Measurements from ENCODE around the gene SNRNP70.
"Not testable (repeated sequence)": the region's sequence is repeated elsewhere in the genome, so short reads cannot be mapped to it uniquely, and the experiment has no call there.

DNA sequence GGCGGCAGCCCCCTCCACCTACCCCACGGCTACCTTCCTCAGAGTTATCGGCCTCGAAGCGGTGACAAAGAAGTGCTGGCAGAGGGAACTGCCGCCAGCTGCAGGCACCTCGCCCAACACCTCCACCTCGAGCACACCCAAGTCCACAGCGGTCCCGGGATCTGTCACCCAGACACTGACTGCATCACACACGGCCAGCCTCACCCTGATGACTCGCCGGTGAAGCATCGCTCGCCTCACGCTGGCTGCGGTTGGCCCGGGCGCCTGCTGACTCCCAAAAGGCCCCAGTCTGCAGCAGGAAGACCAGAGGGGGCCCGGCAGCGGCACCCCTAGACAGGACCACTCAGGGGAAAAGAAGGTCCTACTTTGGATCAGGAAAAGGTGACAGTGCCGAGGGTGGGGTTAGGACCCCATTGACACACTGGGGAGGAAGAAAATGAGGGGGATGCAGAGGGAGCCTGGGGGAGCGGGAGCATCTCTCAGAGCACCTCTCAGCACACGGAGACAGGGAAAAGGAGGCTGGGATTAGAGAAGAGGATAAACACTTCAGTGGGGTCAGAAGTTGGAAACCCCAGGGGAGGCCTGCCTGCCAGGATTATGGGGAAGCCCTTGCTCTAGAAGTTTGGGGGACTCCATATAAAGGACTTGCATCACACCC is 34.7 kb upstream of the SNRNP70 start:
- TF ChIP-seq POLR2A (IDR thresholded peaks at IDR 0.05): not testable (repeated sequence)
- TF ChIP-seq, protein P1, sequence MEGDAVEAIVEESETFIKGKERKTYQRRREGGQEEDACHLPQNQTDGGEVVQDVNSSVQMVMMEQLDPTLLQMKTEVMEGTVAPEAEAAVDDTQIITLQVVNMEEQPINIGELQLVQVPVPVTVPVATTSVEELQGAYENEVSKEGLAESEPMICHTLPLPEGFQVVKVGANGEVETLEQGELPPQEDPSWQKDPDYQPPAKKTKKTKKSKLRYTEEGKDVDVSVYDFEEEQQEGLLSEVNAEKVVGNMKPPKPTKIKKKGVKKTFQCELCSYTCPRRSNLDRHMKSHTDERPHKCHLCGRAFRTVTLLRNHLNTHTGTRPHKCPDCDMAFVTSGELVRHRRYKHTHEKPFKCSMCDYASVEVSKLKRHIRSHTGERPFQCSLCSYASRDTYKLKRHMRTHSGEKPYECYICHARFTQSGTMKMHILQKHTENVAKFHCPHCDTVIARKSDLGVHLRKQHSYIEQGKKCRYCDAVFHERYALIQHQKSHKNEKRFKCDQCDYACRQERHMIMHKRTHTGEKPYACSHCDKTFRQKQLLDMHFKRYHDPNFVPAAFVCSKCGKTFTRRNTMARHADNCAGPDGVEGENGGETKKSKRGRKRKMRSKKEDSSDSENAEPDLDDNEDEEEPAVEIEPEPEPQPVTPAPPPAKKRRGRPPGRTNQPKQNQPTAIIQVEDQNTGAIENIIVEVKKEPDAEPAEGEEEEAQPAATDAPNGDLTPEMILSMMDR (IDR thresholded peaks at IDR 0.05): not testable (repeated sequence)
